K562 (cell line): ENCODE data around the gene CFAP20DC. TPM values are rescaled to one million over a fixed set of nuclear protein-coding genes. Genes with fewer than 3 reads are reported as not detected.

ENCODE experiments used
- ELF2 ChIP-seq: fragments of 250-450 bp; sonication (Bioruptor Pico); IDR thresholded peaks from 2 replicates; pipeline ENCODE4 v1.5.0; 2021; ENCODE audit warnings: mild to moderate bottlenecking
- ERF ChIP-seq: fragments of 450-650 bp; formaldehyde crosslinking; IDR thresholded peaks from 2 replicates; pipeline ENCODE4 v1.4.0; 2020; ENCODE audit warnings: mild to moderate bottlenecking, mixed read lengths
- EWSR1 ChIP-seq: fragments of 450-650 bp; IDR thresholded peaks from 2 replicates; pipeline ENCODE4 v1.6.1; 2018; ENCODE audit warnings: borderline replicate concordance, mild to moderate bottlenecking, low read depth, moderate library complexity; ENCODE audit not compliant: partially characterized antibody
- POLR3A ChIP-seq: IDR thresholded peaks from 2 replicates; pipeline ENCODE4 v1.6.1; 2011; ENCODE audit warnings: borderline replicate concordance, mild to moderate bottlenecking, moderate library complexity; ENCODE audit not compliant: insufficient read length, insufficient read depth; ENCODE audit errors: extremely low read depth
- RBM17 ChIP-seq: fragments of 200-400 bp; formaldehyde crosslinking; IDR thresholded peaks from 2 replicates; pipeline ENCODE4 v1.6.1; 2017; ENCODE audit warnings: low read depth, mild to moderate bottlenecking, low read length, borderline replicate concordance
- RFX7 ChIP-seq: fragments of 250-450 bp; sonication (Bioruptor Pico); IDR thresholded peaks from 2 replicates; pipeline ENCODE4 v1.5.1; 2021; ENCODE audit warnings: mild to moderate bottlenecking
- SMARCB1 ChIP-seq: IDR thresholded peaks from 2 replicates; pipeline ENCODE4 v1.6.1; 2011; ENCODE audit warnings: improper control_type of control experiment, low read depth; ENCODE audit not compliant: insufficient read length
- TAL1 ChIP-seq: fragments of 450-650 bp; IDR thresholded peaks from 2 replicates; pipeline ENCODE4 v1.6.1; 2016; ENCODE audit warnings: mild to moderate bottlenecking
- YY1 ChIP-seq, 3 experiments: IDR thresholded peaks; 2 replicates each; pipeline ENCODE4 v1.6.1; 2011; ENCODE audit warnings: low read length in 2 of 3, mild to moderate bottlenecking in 2 of 3, moderate library complexity in 2 of 3, borderline replicate concordance in 1 of 3, control low read depth in 1 of 3, low read depth in 1 of 3; ENCODE audit not compliant: insufficient read depth in 3 of 3, insufficient replicate concordance in 2 of 3, control insufficient read depth in 1 of 3, insufficient read length in 1 of 3; ENCODE audit errors: extremely low read depth in 1 of 3
- ZNF699 ChIP-seq: fragments of 250-450 bp; sonication (Bioruptor Pico); IDR thresholded peaks from 2 replicates; pipeline ENCODE4 v1.8.0; 2021; ENCODE audit warnings: mild to moderate bottlenecking, moderate library complexity; ENCODE audit not compliant: insufficient replicate concordance
- ZNF77 ChIP-seq: fragments of 250-450 bp; sonication (Bioruptor Pico); IDR thresholded peaks from 2 replicates; pipeline ENCODE4 v1.5.0; 2020
- polyA plus RNA-seq, 8 experiments: library from polyadenylated mRNA; depleted of rRNA in 4 of 8; stranded (reverse) in 5 of 8; unstranded in 3 of 8; fragments of >200 nt; fragmentation: Nextera tagmentation in 2 of 8; fragmentation: Illumina TruSeq in 1 of 8; extraction: Ambion mirVana in 2 of 8; extraction: Trizol in 1 of 8; gene quantifications; 2 replicates each; pipeline versions ENCODE4 v1.2.1 to v1.2.3, GENCODE V29; 2011 to 2014; ENCODE audit warnings: inconsistent platforms in 1 of 8, missing spikeins in 1 of 8
- total RNA-seq, 7 experiments: library from RNA; depleted of rRNA in 6 of 7; stranded (reverse); fragments of >200 nt in 6 of 7; fragmentation: Illumina TruSeq in 2 of 7; extraction: Trizol in 2 of 7; gene quantifications; 2 replicates each; pipeline versions ENCODE4 v1.2.1 to v1.2.3, GENCODE V29; 2011 to 2021; ENCODE audit warnings: low replicate concordance in 1 of 7
- TF ChIP-seq, protein P1 (sequence below), 2 experiments: fragments of 450-650 bp in 1 of 2; IDR thresholded peaks; 2 replicates each; pipeline ENCODE4 v1.6.1; 2011 to 2017; ENCODE audit warnings: low read depth in 2 of 2, antibody characterized with exemption in 1 of 2, borderline replicate concordance in 1 of 2, low read length in 1 of 2, mild to moderate bottlenecking in 1 of 2, mixed read lengths in 1 of 2; ENCODE audit not compliant: control insufficient read depth in 1 of 2
- TF ChIP-seq, protein P2 (sequence below), 2 experiments: fragments of 450-650 bp; formaldehyde crosslinking in 1 of 2; IDR thresholded peaks; 2 replicates each; pipeline versions ENCODE4 v1.4.0 to v1.6.1; 2014 to 2020; ENCODE audit warnings: mild to moderate bottlenecking in 2 of 2, borderline replicate concordance in 1 of 2, low read depth in 1 of 2
- TF ChIP-seq, protein P3 (sequence below), 2 experiments: fragments of 450-650 bp in 1 of 2; sonication (generic) in 1 of 2; formaldehyde crosslinking; conservative IDR thresholded peaks; 2 replicates each; pipeline versions ENCODE4 v1.4.0 to v1.8.1; 2020 to 2022; ENCODE audit warnings: mild to moderate bottlenecking in 1 of 2, missing genetic modification reagents in 1 of 2

Gene CFAP20DC
- total and polyA plus RNA-seq, 9 of the 15 experiments (the other 6 are each of a cell fraction or from before 2014, with no cell fraction given) = 1.6 to 5.9 (median 4.6) TPM

DNA sequence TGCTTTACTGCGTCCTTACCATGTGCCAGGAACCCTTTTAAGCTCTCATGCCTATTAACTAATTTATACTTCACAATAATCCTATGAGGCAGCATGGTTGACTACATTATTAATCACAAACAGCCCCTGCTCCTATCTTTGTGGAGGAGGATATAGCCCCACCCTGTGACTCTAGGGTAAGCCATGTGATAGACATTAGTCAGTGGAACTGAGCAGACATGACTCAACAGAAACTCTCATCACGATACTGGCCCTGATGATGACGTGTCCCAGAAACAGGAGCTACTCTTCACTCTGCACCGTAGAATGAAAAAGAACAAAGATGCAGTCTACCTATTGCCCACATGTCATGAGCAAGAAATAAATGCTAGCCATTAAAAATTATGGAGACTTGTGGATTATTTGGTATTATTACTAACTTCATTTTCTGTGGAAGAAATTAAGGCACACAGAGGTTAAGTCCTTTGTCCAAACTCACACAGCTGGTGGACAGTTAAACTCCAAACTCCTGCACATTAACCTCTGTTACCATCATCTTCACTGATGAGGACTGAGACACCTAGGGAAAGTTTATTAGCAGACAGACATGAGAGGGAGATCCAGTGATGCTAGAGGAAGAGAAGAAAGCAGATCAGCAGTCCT is 51.2 kb downstream of the CFAP20DC start (continued):
- no peak for TF ChIP-seq SMARCB1
- TF ChIP-seq POLR3A = no peak
- no peak for TF ChIP-seq RFX7 (CRISPR knock-in tag)
- TF ChIP-seq, protein P1, sequence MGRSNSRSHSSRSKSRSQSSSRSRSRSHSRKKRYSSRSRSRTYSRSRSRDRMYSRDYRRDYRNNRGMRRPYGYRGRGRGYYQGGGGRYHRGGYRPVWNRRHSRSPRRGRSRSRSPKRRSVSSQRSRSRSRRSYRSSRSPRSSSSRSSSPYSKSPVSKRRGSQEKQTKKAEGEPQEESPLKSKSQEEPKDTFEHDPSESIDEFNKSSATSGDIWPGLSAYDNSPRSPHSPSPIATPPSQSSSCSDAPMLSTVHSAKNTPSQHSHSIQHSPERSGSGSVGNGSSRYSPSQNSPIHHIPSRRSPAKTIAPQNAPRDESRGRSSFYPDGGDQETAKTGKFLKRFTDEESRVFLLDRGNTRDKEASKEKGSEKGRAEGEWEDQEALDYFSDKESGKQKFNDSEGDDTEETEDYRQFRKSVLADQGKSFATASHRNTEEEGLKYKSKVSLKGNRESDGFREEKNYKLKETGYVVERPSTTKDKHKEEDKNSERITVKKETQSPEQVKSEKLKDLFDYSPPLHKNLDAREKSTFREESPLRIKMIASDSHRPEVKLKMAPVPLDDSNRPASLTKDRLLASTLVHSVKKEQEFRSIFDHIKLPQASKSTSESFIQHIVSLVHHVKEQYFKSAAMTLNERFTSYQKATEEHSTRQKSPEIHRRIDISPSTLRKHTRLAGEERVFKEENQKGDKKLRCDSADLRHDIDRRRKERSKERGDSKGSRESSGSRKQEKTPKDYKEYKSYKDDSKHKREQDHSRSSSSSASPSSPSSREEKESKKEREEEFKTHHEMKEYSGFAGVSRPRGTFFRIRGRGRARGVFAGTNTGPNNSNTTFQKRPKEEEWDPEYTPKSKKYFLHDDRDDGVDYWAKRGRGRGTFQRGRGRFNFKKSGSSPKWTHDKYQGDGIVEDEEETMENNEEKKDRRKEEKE (IDR thresholded peaks at IDR 0.05; ENCODE audit: borderline replicate concordance in 1 of 2, control insufficient read depth in 1 of 2, low read depth in 2 of 2, low read length in 1 of 2) = no peak
- TF ChIP-seq ZNF699 = no peak
- no peak for TF ChIP-seq ELF2
- TF ChIP-seq EWSR1 = no peak
- TF ChIP-seq, protein P2, sequence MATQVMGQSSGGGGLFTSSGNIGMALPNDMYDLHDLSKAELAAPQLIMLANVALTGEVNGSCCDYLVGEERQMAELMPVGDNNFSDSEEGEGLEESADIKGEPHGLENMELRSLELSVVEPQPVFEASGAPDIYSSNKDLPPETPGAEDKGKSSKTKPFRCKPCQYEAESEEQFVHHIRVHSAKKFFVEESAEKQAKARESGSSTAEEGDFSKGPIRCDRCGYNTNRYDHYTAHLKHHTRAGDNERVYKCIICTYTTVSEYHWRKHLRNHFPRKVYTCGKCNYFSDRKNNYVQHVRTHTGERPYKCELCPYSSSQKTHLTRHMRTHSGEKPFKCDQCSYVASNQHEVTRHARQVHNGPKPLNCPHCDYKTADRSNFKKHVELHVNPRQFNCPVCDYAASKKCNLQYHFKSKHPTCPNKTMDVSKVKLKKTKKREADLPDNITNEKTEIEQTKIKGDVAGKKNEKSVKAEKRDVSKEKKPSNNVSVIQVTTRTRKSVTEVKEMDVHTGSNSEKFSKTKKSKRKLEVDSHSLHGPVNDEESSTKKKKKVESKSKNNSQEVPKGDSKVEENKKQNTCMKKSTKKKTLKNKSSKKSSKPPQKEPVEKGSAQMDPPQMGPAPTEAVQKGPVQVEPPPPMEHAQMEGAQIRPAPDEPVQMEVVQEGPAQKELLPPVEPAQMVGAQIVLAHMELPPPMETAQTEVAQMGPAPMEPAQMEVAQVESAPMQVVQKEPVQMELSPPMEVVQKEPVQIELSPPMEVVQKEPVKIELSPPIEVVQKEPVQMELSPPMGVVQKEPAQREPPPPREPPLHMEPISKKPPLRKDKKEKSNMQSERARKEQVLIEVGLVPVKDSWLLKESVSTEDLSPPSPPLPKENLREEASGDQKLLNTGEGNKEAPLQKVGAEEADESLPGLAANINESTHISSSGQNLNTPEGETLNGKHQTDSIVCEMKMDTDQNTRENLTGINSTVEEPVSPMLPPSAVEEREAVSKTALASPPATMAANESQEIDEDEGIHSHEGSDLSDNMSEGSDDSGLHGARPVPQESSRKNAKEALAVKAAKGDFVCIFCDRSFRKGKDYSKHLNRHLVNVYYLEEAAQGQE (IDR thresholded peaks at IDR 0.05; ENCODE audit: borderline replicate concordance) = no peak
- TF ChIP-seq, protein P2 (CRISPR knock-in tag; IDR thresholded peaks at IDR 0.05; ENCODE audit: low read depth) = no peak
- TF ChIP-seq, protein P3, sequence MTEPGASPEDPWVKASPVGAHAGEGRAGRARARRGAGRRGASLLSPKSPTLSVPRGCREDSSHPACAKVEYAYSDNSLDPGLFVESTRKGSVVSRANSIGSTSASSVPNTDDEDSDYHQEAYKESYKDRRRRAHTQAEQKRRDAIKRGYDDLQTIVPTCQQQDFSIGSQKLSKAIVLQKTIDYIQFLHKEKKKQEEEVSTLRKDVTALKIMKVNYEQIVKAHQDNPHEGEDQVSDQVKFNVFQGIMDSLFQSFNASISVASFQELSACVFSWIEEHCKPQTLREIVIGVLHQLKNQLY (CRISPR knock-in tag; conservative IDR thresholded peaks at IDR 0.05) = no peak
- no peak for TF ChIP-seq YY1 (IDR thresholded peaks at IDR 0.05; ENCODE audit: borderline replicate concordance in 1 of 3, control insufficient read depth in 1 of 3, extremely low read depth in 1 of 3, insufficient read depth in 3 of 3, insufficient read length in 1 of 3, insufficient replicate concordance in 2 of 3, low read depth in 1 of 3, low read length in 2 of 3)
- no peak for TF ChIP-seq ZNF77 (CRISPR knock-in tag)
- no peak for TF ChIP-seq TAL1
- no peak for TF ChIP-seq RBM17
- TF ChIP-seq ERF (CRISPR knock-in tag) = no peak
